22Rv1 (cell line): ENCODE measurements around the gene IL20.

Source experiments
- CTCF ChIP-seq: fragments of 450-650 bp; IDR thresholded peaks from 2 replicates; pipeline ENCODE4 v1.5.1; 2017; ENCODE audit warnings: mild to moderate bottlenecking
- ZFX ChIP-seq: fragments of 450-650 bp; IDR thresholded peaks from 2 replicates; pipeline ENCODE4 v1.6.1; 2017; ENCODE audit warnings: antibody characterized with exemption, borderline replicate concordance

DNA sequence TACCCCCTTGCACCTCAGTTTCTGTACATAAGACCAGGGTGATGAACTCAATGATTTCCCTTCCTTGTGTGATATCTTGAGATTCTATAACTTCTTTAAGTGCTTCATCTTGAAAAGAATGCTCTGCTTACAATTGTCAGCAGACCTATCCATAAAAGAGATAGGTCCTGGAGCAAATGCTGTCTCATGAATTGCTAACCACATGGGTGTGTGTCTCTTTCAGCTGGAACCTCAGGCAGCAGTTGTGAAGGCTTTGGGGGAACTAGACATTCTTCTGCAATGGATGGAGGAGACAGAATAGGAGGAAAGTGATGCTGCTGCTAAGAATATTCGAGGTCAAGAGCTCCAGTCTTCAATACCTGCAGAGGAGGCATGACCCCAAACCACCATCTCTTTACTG lies 2.8 kb downstream of the IL20 start:
- TF ChIP-seq CTCF (no peak), ZFX (no peak)
